HepG2 (cell line): Measurements from ENCODE around the gene CAMSAP1.

Experiments
- CTCF ChIP-seq: sonication (generic); formaldehyde crosslinking; IDR thresholded peaks from 2 replicates; pipeline ENCODE4 v1.5.0; 2020; ENCODE audit warnings: mild to moderate bottlenecking, missing genetic modification reagents, moderate library complexity
- GABPA ChIP-seq, 2 experiments: IDR thresholded peaks; 2 replicates each; pipeline ENCODE4 v1.6.1; 2011 to 2016; ENCODE audit warnings: low read depth in 2 of 2, low read length in 1 of 2, missing biosample characterization in 1 of 2, missing genetic modification characterization in 1 of 2
- KDM1A ChIP-seq: IDR thresholded peaks from 2 replicates; pipeline ENCODE4 v1.6.1; 2016; ENCODE audit warnings: missing compliant biosample characterization
- MTA1 ChIP-seq: sonication (generic); formaldehyde crosslinking; IDR thresholded peaks from 2 replicates; pipeline ENCODE4 v1.4.0; 2020; ENCODE audit warnings: missing genetic modification reagents, mild to moderate bottlenecking, borderline replicate concordance
- PAX8 ChIP-seq: sonication (generic); formaldehyde crosslinking; IDR thresholded peaks from 2 replicates; pipeline ENCODE4 v1.8.0; 2022; ENCODE audit warnings: mild to moderate bottlenecking, missing genetic modification reagents, borderline replicate concordance
- PITX1 ChIP-seq: sonication (generic); formaldehyde crosslinking; IDR thresholded peaks from 2 replicates; pipeline ENCODE4 v1.5.1; 2020; ENCODE audit warnings: mild to moderate bottlenecking, missing genetic modification reagents
- ZNF367 ChIP-seq: sonication (generic); formaldehyde crosslinking; IDR thresholded peaks from 2 replicates; pipeline ENCODE4 v1.4.0; 2020; ENCODE audit warnings: missing genetic modification reagents, borderline replicate concordance
- ZNF747 ChIP-seq: sonication (generic); formaldehyde crosslinking; IDR thresholded peaks from 2 replicates; pipeline ENCODE4 v1.8.1; 2023; ENCODE audit warnings: missing genetic modification reagents, mild to moderate bottlenecking, borderline replicate concordance

GRCh38 chr9:135775911-135776310 is 131.4 kb downstream of the CAMSAP1 start:
- TF ChIP-seq KDM1A (CRISPR knock-in tag) (no peak), ZNF747 (no peak), PAX8 (CRISPR knock-in tag) (no peak), MTA1 (CRISPR knock-in tag) (no peak), GABPA (IDR thresholded peaks at IDR 0.05; ENCODE audit: low read depth, low read length) (no peak), GABPA (CRISPR knock-in tag; IDR thresholded peaks at IDR 0.05; ENCODE audit: low read depth) (no peak), CTCF (CRISPR knock-in tag) (no peak), ZNF367 (CRISPR knock-in tag) (no peak), PITX1 (no peak)
